CD4-positive, alpha-beta T cell treated with Interleukin-10 for 1 hour (primary cell): Measurements from ENCODE around the gene TAC4.

Experiments
- DNase-seq: peaks from one replicate; pipeline ENCODE4 v3.0.0-alpha.2; 2020

TAC4 gene

DNA sequence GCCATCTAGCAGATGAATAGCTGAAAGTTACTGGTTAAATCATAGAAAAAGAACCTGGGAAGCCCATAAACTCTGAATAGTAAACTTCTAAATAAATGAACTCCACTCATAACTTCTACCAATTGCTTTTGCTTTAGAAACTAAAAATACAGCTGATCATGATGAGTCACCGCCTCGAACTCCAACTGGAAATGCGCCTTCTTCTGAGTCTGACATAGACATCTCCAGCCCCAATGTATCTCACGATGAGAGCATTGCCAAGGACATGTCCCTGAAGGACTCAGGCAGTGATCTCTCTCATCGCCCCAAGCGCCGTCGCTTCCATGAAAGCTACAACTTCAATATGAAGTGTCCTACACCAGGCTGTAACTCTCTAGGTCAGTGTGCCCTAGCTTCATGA, 49.7 kb downstream of the TAC4 start:
- DNase-seq = no peak

DNA sequence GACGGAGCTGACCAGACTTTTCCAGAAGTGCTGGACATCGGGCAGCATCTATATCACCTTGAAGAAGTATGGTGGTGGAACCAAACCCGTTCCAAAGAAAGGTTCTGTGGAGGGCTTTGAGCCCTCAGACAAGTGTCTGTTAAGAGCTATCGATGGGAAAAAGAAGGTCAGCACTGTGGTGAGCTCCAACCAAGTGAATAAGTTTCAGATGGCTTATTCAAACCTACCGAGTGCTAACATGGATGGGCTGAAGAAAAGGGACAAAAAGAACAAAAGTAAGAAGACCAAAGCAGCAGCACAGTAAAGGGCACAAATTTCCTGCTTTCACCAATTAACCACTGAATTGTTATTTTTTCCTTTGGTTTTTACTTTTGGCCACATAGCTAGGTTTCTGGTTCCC, 52.5 kb downstream of the TAC4 start:
- no peak for DNase-seq

DNA sequence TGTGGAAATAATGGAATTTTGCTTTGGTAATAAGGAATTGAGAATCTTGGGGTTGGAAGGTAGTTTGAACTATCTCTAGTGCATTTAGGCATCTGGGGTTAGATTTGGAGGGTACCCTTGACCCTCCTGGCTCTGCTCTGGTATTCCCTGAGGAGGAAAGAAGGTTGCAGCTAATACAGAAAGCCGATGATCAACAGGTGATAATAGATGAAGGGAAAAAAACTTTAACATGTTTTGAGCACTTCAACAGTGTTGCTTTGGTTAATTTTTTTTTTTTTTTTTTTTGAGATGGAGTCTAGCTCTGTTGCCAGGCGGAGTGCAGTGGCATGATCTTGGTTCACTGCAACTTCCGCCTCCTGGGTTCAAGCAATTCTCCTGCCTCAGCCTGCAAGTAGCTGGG, 54.6 kb downstream of the TAC4 start:
- no peak for DNase-seq

DNA sequence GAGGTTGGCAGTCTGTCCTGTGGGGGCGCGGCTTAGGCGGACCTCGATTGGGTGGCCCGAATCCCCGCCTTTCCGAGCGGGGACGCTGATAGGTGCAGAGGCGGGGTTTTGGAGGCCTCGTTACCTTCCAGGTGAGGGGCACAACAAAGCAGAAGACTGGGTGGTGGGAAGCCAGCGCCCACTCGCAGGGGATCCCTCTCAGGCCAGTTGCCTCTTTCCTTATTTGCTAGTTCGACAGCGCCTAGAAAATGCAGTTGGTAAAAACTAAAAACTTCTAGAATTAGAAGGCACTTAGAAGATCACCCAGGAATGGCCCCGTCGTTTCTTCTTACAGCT, 58.7 kb downstream of the TAC4 start:
- no peak for DNase-seq

DNA sequence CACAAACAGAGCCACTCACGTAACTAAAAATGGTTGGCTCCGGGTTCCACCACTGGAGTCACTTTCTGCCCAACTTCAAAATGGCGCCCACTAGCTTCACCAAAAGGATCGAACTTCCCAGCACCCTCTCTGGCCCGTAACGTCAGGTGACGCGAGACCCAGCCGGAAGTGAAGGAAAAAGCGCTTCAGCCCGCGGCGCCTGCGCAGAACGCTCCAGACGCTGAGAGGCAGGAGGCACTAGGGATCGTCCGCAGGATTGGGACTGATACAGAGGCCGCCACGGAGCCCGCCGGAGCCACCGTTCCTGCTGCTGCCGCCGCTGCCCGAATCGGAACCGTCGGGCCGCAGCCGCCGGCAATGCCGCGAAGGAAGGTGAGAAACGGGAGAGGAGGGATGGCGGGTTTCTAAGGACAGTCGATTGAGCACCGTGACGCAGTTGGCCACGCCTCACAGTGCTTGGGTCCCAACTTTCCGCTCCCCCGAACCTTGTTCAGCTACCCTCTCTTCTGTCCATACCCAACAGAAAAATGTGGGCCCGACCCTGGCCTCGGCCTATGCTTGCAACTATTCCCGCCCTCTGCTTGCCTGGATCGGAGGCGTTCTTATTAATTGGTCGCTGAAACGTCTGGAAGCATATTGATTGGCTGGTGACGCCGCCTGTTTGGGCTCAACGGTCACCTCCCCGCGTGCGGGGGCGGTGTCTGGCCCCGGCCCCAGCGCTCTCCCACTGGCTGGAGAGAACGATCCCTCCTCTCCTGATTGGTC, 59.2 kb downstream of the TAC4 start, which contains the start of gene KAT7:
Gene KAT7 (plus strand): TSS at position 204 of the 765 bp plus-strand sequence. CDS start 154 bp downstream, at position 358.
- peak; percentile 99 for DNase-seq
